CD14-positive monocyte (primary cell): ENCODE data around the gene TMCO4. TPM values are rescaled to one million over a fixed set of nuclear protein-coding genes. Genes with fewer than 3 reads are reported as not detected.

Experiments
- DNase-seq, 3 donors: peaks; one replicate each; pipeline ENCODE4 v3.0.0-alpha.2; 2011 to 2022
- H2AFZ ChIP-seq: 2 replicates; pipeline ENCODE4 v1.6.0; 2012; ENCODE audit warnings: mild to moderate bottlenecking, low read depth, low read length, inconsistent platforms; ENCODE audit not compliant: insufficient read depth, poor library complexity, severe bottlenecking
- H3K27ac ChIP-seq, 2 donors: 1 replicate in 1 of 2; 2 replicates in 1 of 2; pipeline ENCODE4 v1.5.1; 2012 to 2013; ENCODE audit warnings: low read length in 2 of 2, control low read depth in 1 of 2, inconsistent platforms in 1 of 2, low read depth in 1 of 2, mild to moderate bottlenecking in 1 of 2
- H3K27me3 ChIP-seq, 2 donors: one replicate each; pipeline versions ENCODE4 v1.6.0 to v1.6.1; 2011 to 2013; ENCODE audit warnings: low read length in 2 of 2; ENCODE audit not compliant: control insufficient read depth in 2 of 2, insufficient read depth in 2 of 2
- H3K36me3 ChIP-seq, 2 donors: replicated peaks in 1 of 2; 1 replicate in 1 of 2; 2 replicates in 1 of 2; pipeline versions ENCODE4 v1.5.1 to v1.6.1; 2012 to 2013; ENCODE audit warnings: low read length in 2 of 2, control low read depth in 1 of 2, inconsistent platforms in 1 of 2, mild to moderate bottlenecking in 1 of 2; ENCODE audit not compliant: insufficient read depth in 2 of 2, control insufficient read depth in 1 of 2
- H3K4me1 ChIP-seq, 2 donors: 1 replicate in 1 of 2; 2 replicates in 1 of 2; pipeline versions ENCODE4 v1.5.1 to v1.6.1; 2012 to 2013; ENCODE audit warnings: low read length in 2 of 2, control low read depth in 1 of 2, inconsistent platforms in 1 of 2, mild to moderate bottlenecking in 1 of 2, moderate library complexity in 1 of 2; ENCODE audit not compliant: insufficient read depth in 2 of 2, control insufficient read depth in 1 of 2
- H3K4me2 ChIP-seq: replicated peaks from 2 replicates; pipeline ENCODE3; 2012; ENCODE audit warnings: low read length, moderate library complexity, mild to moderate bottlenecking; ENCODE audit not compliant: poor library complexity, severe bottlenecking; ENCODE audit errors: extremely low read depth
- H3K4me3 ChIP-seq, 3 experiments: fragments of 200-600 bp in 1 of 3; sonication (generic) in 1 of 3; replicated peaks in 1 of 3; 1 replicate in 2 of 3; 2 replicates in 1 of 3; pipeline ENCODE4 v1.5.1; 2011 to 2013; ENCODE audit warnings: low read length in 3 of 3, mild to moderate bottlenecking in 3 of 3, control low read depth in 2 of 3, low read depth in 2 of 3, inconsistent platforms in 1 of 3, moderate library complexity in 1 of 3
- H3K79me2 ChIP-seq: 2 replicates; pipeline ENCODE4 v1.6.0; 2012; ENCODE audit warnings: mild to moderate bottlenecking, control low read depth, inconsistent platforms, low read length, moderate library complexity; ENCODE audit not compliant: insufficient read depth
- H3K9ac ChIP-seq: 2 replicates; pipeline ENCODE4 v1.6.0; 2017; ENCODE audit warnings: low read length, mild to moderate bottlenecking; ENCODE audit not compliant: insufficient read depth, poor library complexity, severe bottlenecking
- H3K9me3 ChIP-seq, 2 donors: replicated peaks in 1 of 2; 1 replicate in 1 of 2; 2 replicates in 1 of 2; pipeline versions ENCODE4 v1.5.1 to v1.6.1; 2012 to 2013; ENCODE audit warnings: low read length in 2 of 2, control low read depth in 1 of 2; ENCODE audit not compliant: control insufficient read depth in 1 of 2, insufficient read depth in 1 of 2
- H4K20me1 ChIP-seq: 2 replicates; pipeline ENCODE4 v1.6.0; 2012; ENCODE audit warnings: mild to moderate bottlenecking, low read length, control low read depth, moderate library complexity; ENCODE audit not compliant: insufficient read depth
- H3K27ac Mint-ChIP-seq, 7 donors: one replicate each; pipeline ENCODE4 v1.8.0; 2020; ENCODE audit warnings: mild to moderate bottlenecking in 7 of 7, mixed read lengths in 7 of 7, moderate library complexity in 6 of 7, inconsistent platforms in 2 of 7
- H3K27me3 Mint-ChIP-seq, 3 donors: one replicate each; pipeline ENCODE4 v1.8.0; 2021 to 2022; ENCODE audit warnings: low read depth in 3 of 3, mild to moderate bottlenecking in 3 of 3, mixed read lengths in 3 of 3, moderate library complexity in 3 of 3, inconsistent platforms in 1 of 3
- H3K36me3 Mint-ChIP-seq, 2 donors: one replicate each; pipeline ENCODE4 v1.8.0; 2020; ENCODE audit warnings: mixed read lengths in 2 of 2, inconsistent platforms in 1 of 2, mild to moderate bottlenecking in 1 of 2
- H3K4me1 Mint-ChIP-seq: one replicate; pipeline ENCODE4 v1.8.0; 2020; ENCODE audit warnings: mild to moderate bottlenecking, mixed read lengths
- H3K4me3 Mint-ChIP-seq, 2 donors: one replicate each; pipeline ENCODE4 v1.8.0; 2020; ENCODE audit warnings: mild to moderate bottlenecking in 2 of 2, mixed read lengths in 2 of 2, moderate library complexity in 1 of 2
- H3K9me3 Mint-ChIP-seq, 7 donors: one replicate each; pipeline ENCODE4 v1.8.0; 2020 to 2022; ENCODE audit warnings: mixed read lengths in 7 of 7, mild to moderate bottlenecking in 6 of 7, moderate library complexity in 6 of 7, inconsistent platforms in 2 of 7
- CTCF ChIP-seq: fragments of 200-600 bp; IDR thresholded peaks from one replicate; pipeline ENCODE4 v1.8.0; 2022; ENCODE audit warnings: antibody characterized with exemption, mild to moderate bottlenecking
- WGBS: methylation state at CpG from one replicate; pipeline ENCODE4 v1.1.5; 2013; ENCODE audit warnings: missing lambda C conversion rate; ENCODE audit not compliant: insufficient coverage; 5-methylcytosine and 5-hydroxymethylcytosine counted together
- intact Hi-C, 2 donors: fragments of 100-400 bp; cut with micrococcal nuclease; formaldehyde crosslinking; loops; one replicate each; pipeline versions ENCODE4 v1.15.0 to v1.15.1; 2023
- polyA plus RNA-seq, 3 donors: library from polyadenylated mRNA; depleted of rRNA in 1 of 3; unstranded in 2 of 3; stranded (reverse) in 1 of 3; fragments of 300-500 nt in 2 of 3; fragments of >200 nt in 1 of 3; fragmentation: Illumina TruSeq in 2 of 3; gene quantifications; 1 replicate in 2 of 3; 2 replicates in 1 of 3; pipeline ENCODE4 v1.2.3, GENCODE V29; 2012 to 2021

The TMCO4 gene
- polyA plus RNA-seq, 3 donors = 6.9 to 10.1 (median 7.9) TPM

GRCh38 chr1:19710825-19711611 is 88.7 kb downstream of the TMCO4 start:
- Histone ChIP-seq H3K36me3 (peaks cover 0 to 21% of the 10 kb centered on the region in 2 donors), H2AFZ (no peak overlapping the region), H3K9me3 (no peaks in the 10 kb centered on the region), H3K27ac (no peak overlapping the region), H3K79me2 (no peaks in the 10 kb centered on the region), H3K4me2 (no peak overlapping the region), H3K4me3 (no peak overlapping the region), H3K9ac (no peak overlapping the region), H3K27me3 (no peaks in the 10 kb centered on the region), H3K4me1 (no peaks in the 10 kb centered on the region), H4K20me1 (no peaks in the 10 kb centered on the region)
- peaks cover 0 to 3% (median 0%) of the 10 kb centered on the region in 7 donors for H3K9me3 Mint-ChIP-seq
- intact Hi-C loops = no loop called here
- no peak overlapping the region for H3K4me3 Mint-ChIP-seq
- H3K4me1 Mint-ChIP-seq = peaks cover 5% of the 10 kb centered on the region
- DNase-seq = no peak
- peaks cover 27 to 30% of the 10 kb centered on the region in 2 donors for H3K36me3 Mint-ChIP-seq
- 96% methylated on average over 7 of the region's 12 CpGs for WGBS
- TF ChIP-seq CTCF = no peak
- peaks cover 0 to 1% (median 0%) of the 10 kb centered on the region in 3 donors for H3K27me3 Mint-ChIP-seq
- no peak overlapping the region for H3K27ac Mint-ChIP-seq

- Histone ChIP-seq H4K20me1 (no peaks in the 10 kb centered on the region), H2AFZ (no peak overlapping the region), H3K9ac (no peak overlapping the region), H3K36me3 (peaks cover 0 to 21% of the 10 kb centered on the region in 2 donors), H3K79me2 (no peaks in the 10 kb centered on the region), H3K4me1 (no peaks in the 10 kb centered on the region), H3K27ac (no peak overlapping the region), H3K9me3 (no peaks in the 10 kb centered on the region), H3K4me3 (no peak overlapping the region), H3K27me3 (no peaks in the 10 kb centered on the region), H3K4me2 (no peak overlapping the region)
- no peaks in the 10 kb centered on the region for H3K4me1 Mint-ChIP-seq
- peak overlapping the region in 1 of 7 donors; percentile 37 for H3K27ac Mint-ChIP-seq
- no peak overlapping the region for H3K4me3 Mint-ChIP-seq
- 100% methylated on average over 1 of the region's 4 CpGs for WGBS
- intact Hi-C loops = no loop called here
- DNase-seq = no peak
- H3K9me3 Mint-ChIP-seq = peaks cover 0 to 3% (median 0%) of the 10 kb centered on the region in 7 donors
- peaks cover 27 to 33% of the 10 kb centered on the region in 2 donors for H3K36me3 Mint-ChIP-seq
- TF ChIP-seq CTCF = no peak
- peaks cover 0 to 1% (median 0%) of the 10 kb centered on the region in 3 donors for H3K27me3 Mint-ChIP-seq
Observed at GRCh38 chr1:19709260-19709793, 90.4 kb downstream of the TMCO4 start.
